Keratinocyte (primary cell): ENCODE data around the gene SERINC5.

Source experiments
- CTCF ChIP-seq, 3 experiments: IDR thresholded peaks in 1 of 3; conservative IDR thresholded peaks in 1 of 3; optimal IDR thresholded peaks in 1 of 3; 2 replicates in 2 of 3; 3 replicates in 1 of 3; pipeline versions ENCODE3 to v1.5.1; 2011; ENCODE audit warnings: low read length in 3 of 3, mild to moderate bottlenecking in 3 of 3, moderate library complexity in 2 of 3, control low read depth in 1 of 3, inconsistent platforms in 1 of 3; ENCODE audit not compliant: insufficient read depth in 2 of 3; ENCODE audit errors: extremely low read depth in 1 of 3
- EZH2 ChIP-seq: IDR thresholded peaks from one replicate; pipeline ENCODE4 v1.6.1; 2012; ENCODE audit warnings: inconsistent platforms, mild to moderate bottlenecking, low read length, moderate library complexity

- TF ChIP-seq CTCF (optimal IDR thresholded peaks at IDR 0.05 in 1 of 3, IDR thresholded peaks at IDR 0.05 in 1 of 3, conservative IDR thresholded peaks at IDR 0.05 in 1 of 3; ENCODE audit: extremely low read depth in 1 of 3, insufficient read depth in 2 of 3, low read length in 3 of 3) (no peak), EZH2 (no peak)
These were observed 127.7 kb downstream of the SERINC5 start for GRCh38 chr5:80128141-80128540.
